HL-60 (cell line): Measurements from ENCODE around the gene MYO1E.

Experiments
- DNase-seq, 2 experiments: peaks; one replicate each; pipeline ENCODE4 v3.0.0-alpha.2; 2010 to 2020; ENCODE audit warnings: low read depth in 1 of 2, low spot score in 1 of 2
- H3K27ac ChIP-seq: fragments of 250-450 bp; sonication (Bioruptor Pico); replicated peaks from 2 replicates; pipeline ENCODE4 v1.5.1; 2020; ENCODE audit warnings: mild to moderate bottlenecking, moderate library complexity
- H3K27me3 ChIP-seq: fragments of 250-450 bp; sonication (Bioruptor Pico); 2 replicates; pipeline ENCODE4 v1.5.1; 2021; ENCODE audit warnings: mild to moderate bottlenecking, moderate library complexity; ENCODE audit not compliant: insufficient read depth, poor library complexity, severe bottlenecking
- H3K4me3 ChIP-seq: replicated peaks from 2 replicates; pipeline ENCODE4 v1.5.1; 2011; ENCODE audit warnings: mild to moderate bottlenecking, control low read depth, low read length; ENCODE audit not compliant: insufficient read depth
- GABPA ChIP-seq: IDR thresholded peaks from 2 replicates; pipeline ENCODE4 v1.6.1; 2012; ENCODE audit warnings: low read depth
- POLR2AphosphoS5 ChIP-seq: IDR thresholded peaks from 2 replicates; pipeline ENCODE4 v1.6.1; 2012; ENCODE audit warnings: low read depth
- SPI1 ChIP-seq: IDR thresholded peaks from 2 replicates; pipeline ENCODE4 v1.6.1; 2012; ENCODE audit warnings: low read depth, mild to moderate bottlenecking, borderline replicate concordance
- TF ChIP-seq, protein P1 (sequence below): IDR thresholded peaks from 2 replicates; pipeline ENCODE4 v1.6.1; 2012; ENCODE audit warnings: low read depth; ENCODE audit not compliant: insufficient replicate concordance
- TF ChIP-seq, protein P2 (sequence below): IDR thresholded peaks from one replicate; pipeline ENCODE4 v1.5.1; 2011; ENCODE audit warnings: low read length, control low read depth, inconsistent platforms; ENCODE audit not compliant: insufficient read depth

MYO1E gene

DNA sequence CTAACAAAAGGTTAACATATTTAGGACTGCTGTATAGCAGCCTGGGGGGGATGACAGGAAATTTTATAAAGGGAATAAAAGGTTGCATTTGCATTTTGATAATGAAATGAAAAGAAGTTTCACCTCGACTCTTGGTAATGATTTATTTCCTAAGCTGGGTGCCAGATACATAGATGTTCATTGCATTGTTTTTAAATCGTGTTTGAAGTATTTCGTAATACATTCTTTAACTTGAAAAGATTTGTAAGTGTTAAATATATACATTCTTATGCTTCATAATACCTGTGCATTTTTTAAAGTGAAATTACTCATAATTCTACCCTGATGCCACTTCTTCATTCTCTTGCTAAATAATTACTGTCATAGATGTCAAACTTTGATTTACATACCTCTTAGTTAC is 143.2 kb downstream of the MYO1E start:
- no peak overlapping the region for H3K27ac ChIP-seq
- H3K4me3 ChIP-seq: no peak overlapping the region
- no peak for DNase-seq
- TF ChIP-seq GABPA: no peak
- TF ChIP-seq, protein P1, sequence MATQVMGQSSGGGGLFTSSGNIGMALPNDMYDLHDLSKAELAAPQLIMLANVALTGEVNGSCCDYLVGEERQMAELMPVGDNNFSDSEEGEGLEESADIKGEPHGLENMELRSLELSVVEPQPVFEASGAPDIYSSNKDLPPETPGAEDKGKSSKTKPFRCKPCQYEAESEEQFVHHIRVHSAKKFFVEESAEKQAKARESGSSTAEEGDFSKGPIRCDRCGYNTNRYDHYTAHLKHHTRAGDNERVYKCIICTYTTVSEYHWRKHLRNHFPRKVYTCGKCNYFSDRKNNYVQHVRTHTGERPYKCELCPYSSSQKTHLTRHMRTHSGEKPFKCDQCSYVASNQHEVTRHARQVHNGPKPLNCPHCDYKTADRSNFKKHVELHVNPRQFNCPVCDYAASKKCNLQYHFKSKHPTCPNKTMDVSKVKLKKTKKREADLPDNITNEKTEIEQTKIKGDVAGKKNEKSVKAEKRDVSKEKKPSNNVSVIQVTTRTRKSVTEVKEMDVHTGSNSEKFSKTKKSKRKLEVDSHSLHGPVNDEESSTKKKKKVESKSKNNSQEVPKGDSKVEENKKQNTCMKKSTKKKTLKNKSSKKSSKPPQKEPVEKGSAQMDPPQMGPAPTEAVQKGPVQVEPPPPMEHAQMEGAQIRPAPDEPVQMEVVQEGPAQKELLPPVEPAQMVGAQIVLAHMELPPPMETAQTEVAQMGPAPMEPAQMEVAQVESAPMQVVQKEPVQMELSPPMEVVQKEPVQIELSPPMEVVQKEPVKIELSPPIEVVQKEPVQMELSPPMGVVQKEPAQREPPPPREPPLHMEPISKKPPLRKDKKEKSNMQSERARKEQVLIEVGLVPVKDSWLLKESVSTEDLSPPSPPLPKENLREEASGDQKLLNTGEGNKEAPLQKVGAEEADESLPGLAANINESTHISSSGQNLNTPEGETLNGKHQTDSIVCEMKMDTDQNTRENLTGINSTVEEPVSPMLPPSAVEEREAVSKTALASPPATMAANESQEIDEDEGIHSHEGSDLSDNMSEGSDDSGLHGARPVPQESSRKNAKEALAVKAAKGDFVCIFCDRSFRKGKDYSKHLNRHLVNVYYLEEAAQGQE: no peak
- TF ChIP-seq POLR2AphosphoS5: no peak
- TF ChIP-seq SPI1: no peak
- TF ChIP-seq, protein P2, sequence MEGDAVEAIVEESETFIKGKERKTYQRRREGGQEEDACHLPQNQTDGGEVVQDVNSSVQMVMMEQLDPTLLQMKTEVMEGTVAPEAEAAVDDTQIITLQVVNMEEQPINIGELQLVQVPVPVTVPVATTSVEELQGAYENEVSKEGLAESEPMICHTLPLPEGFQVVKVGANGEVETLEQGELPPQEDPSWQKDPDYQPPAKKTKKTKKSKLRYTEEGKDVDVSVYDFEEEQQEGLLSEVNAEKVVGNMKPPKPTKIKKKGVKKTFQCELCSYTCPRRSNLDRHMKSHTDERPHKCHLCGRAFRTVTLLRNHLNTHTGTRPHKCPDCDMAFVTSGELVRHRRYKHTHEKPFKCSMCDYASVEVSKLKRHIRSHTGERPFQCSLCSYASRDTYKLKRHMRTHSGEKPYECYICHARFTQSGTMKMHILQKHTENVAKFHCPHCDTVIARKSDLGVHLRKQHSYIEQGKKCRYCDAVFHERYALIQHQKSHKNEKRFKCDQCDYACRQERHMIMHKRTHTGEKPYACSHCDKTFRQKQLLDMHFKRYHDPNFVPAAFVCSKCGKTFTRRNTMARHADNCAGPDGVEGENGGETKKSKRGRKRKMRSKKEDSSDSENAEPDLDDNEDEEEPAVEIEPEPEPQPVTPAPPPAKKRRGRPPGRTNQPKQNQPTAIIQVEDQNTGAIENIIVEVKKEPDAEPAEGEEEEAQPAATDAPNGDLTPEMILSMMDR: no peak
- no peaks in the 10 kb centered on the region for H3K27me3 ChIP-seq

DNA sequence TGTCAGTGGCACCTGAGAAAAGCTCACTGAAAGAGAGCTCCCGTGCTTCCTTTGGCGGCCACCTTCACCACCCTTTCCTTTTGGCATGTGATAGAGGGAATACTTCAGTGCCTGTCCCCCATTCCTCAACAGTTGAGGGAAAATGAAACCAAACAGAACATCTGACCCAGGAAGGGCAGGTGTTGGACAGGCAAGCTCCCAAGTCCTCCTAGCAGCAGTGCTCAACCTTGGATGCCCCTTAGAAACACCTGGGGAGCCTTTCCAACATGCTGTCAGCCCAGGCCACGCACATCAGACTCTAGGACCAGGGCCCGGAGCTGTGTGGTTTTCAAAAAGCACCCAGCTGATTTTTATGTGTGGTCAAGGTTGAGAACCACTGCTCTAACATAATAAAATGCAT is 143.7 kb downstream of the MYO1E start:
- H3K27ac ChIP-seq: no peak overlapping the region
- H3K27me3 ChIP-seq: no peaks in the 10 kb centered on the region
- TF ChIP-seq, protein P1: no peak
- TF ChIP-seq GABPA (no peak), SPI1 (no peak)
- H3K4me3 ChIP-seq: no peak overlapping the region
- no peak for DNase-seq

DNA sequence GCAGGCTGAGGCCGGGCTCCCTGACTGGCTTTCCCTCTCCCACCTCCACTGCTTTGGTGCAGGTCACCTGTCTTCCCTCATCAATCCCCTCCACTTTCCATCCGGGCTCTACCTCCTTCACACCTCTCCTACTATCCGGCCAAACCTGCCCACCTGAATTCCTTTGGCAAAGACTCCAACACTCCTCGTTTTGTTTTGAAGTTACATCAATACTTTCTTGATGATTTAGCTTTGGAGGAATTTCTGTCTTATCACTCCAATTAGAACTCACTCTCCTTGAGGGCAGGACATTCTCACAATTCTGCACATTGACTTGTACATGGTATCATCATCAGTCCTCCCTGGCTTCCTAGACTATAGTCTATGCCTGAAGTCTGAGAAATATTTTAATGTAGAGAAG is 145.7 kb downstream of the MYO1E start:
- TF ChIP-seq, protein P1: no peak
- TF ChIP-seq SPI1 (no peak), GABPA (no peak), POLR2AphosphoS5 (no peak)
- TF ChIP-seq, protein P2: no peak
- Histone ChIP-seq H3K4me3 (no peak overlapping the region), H3K27ac (no peak overlapping the region), H3K27me3 (no peaks in the 10 kb centered on the region)
- no peak for DNase-seq
